A549 (cell line): Measurements from ENCODE around the gene PARP2.

Experiments
- CHD4 ChIP-seq: fragments of 200-600 bp; sonication (generic); IDR thresholded peaks from 2 replicates; pipeline ENCODE4 v1.6.1; 2016; ENCODE audit warnings: antibody characterized with exemption, mild to moderate bottlenecking, borderline replicate concordance
- CTCF ChIP-seq: fragments of >200 bp; sonication (Bioruptor Twin); formaldehyde crosslinking; IDR thresholded peaks from 3 replicates; pipeline ENCODE4 v1.5.1; 2016
- EP300 ChIP-seq, 2 experiments: fragments of >200 bp; sonication (Bioruptor Twin); formaldehyde crosslinking; IDR thresholded peaks; 2 replicates in 1 of 2; 3 replicates in 1 of 2; pipeline ENCODE4 v1.6.1; 2016 to 2017
- HDAC2 ChIP-seq: fragments of 200-600 bp; sonication (generic); IDR thresholded peaks from 2 replicates; pipeline ENCODE4 v1.6.1; 2016
- HOXB5 ChIP-seq: fragments of 250-450 bp; sonication (Bioruptor Pico); IDR thresholded peaks from 2 replicates; pipeline ENCODE4 v1.5.0; 2020; ENCODE audit warnings: mild to moderate bottlenecking, moderate library complexity
- PBX3 ChIP-seq: IDR thresholded peaks from 2 replicates; pipeline ENCODE4 v1.6.1; 2012
- POLR2A ChIP-seq: IDR thresholded peaks from 2 replicates; pipeline ENCODE4 v1.6.1; 2012; ENCODE audit warnings: mild to moderate bottlenecking, low read length
- RAD21 ChIP-seq, 2 experiments: fragments of >200 bp in 1 of 2; sonication (Bioruptor Twin) in 1 of 2; formaldehyde crosslinking in 1 of 2; IDR thresholded peaks in 1 of 2; conservative IDR thresholded peaks in 1 of 2; 2 replicates in 1 of 2; 3 replicates in 1 of 2; pipeline ENCODE4 v1.6.1; 2012 to 2018; ENCODE audit warnings: inconsistent platforms in 1 of 2
- REST ChIP-seq: fragments of 200-600 bp; sonication (generic); IDR thresholded peaks from 2 replicates; pipeline ENCODE4 v1.6.1; 2016; ENCODE audit warnings: antibody characterized with exemption, mild to moderate bottlenecking, moderate library complexity
- SREBF2 ChIP-seq: fragments of 450-650 bp; IDR thresholded peaks from 2 replicates; pipeline ENCODE4 v1.6.1; 2014; ENCODE audit warnings: mild to moderate bottlenecking, moderate library complexity
- ZNF302 ChIP-seq: fragments of 250-450 bp; sonication (Bioruptor Pico); IDR thresholded peaks from 2 replicates; pipeline ENCODE4 v1.9.0; 2021; ENCODE audit warnings: inconsistent platforms, mild to moderate bottlenecking, moderate library complexity

GRCh38 chr14:20379743-20380142 is 36.3 kb downstream of the PARP2 start:
- no peak for TF ChIP-seq HOXB5 (CRISPR knock-in tag)
- TF ChIP-seq SREBF2 = no peak
- no peak for TF ChIP-seq POLR2A
- TF ChIP-seq CTCF = no peak
- no peak for TF ChIP-seq RAD21 (conservative IDR thresholded peaks at IDR 0.05 in 1 of 2, IDR thresholded peaks at IDR 0.05 in 1 of 2)
- no peak for TF ChIP-seq PBX3
- no peak for TF ChIP-seq EP300 (IDR thresholded peaks at IDR 0.05)
- TF ChIP-seq CHD4 = no peak
- no peak for TF ChIP-seq REST
- no peak for TF ChIP-seq HDAC2
- TF ChIP-seq ZNF302 = no peak
